ENCODE measurements around the gene BHLHE23.

Gene BHLHE23

DNA sequence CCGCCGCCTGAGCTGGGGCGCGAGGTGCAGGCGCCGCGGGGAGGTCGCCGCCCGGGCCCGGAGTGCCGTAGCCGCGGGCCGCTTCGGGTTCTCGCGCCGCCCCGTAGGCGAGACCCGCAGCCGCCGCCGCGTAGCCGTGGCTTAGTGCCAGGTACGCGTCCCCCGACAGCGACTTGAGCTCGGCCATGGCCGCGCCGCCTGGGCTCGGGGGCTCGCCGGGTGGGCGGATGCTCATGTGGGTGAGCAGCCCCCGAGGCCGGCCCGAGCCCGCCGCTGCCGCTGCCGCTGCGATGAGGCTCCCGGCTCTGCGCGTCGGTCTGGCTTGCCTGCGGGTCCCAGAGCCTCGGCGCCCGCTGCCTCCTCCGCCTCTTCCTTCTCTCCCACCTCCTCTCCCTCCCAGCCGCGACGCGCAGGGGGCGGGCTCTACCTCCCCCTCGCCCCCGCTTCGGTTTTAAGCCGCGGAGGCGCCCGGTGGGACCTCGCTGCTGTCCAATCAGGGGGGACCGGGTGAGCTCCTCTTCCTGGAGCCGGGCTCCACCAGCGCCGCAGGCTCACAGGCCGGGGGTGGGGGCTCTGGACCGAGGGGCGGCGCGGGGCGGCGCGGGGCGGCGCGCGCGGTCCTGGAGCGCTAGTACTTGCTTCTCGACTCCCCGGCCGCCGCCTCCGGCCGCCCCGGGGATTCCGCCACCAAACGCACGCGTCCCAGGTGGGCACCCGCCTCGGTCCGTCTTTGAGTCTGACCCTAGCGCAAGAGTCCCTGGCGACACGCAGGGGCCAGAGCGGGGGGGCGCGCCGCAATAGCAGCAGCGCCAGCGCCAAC lies at the start of gene BHLHE23:
Gene BHLHE23, minus strand, starts transcription at position 425 of the 820 bp plus-strand sequence. Its CDS starts 190 bp downstream, at position 235.
- DNase-seq (ENCODE audit: low spot score) = no peak

DNA sequence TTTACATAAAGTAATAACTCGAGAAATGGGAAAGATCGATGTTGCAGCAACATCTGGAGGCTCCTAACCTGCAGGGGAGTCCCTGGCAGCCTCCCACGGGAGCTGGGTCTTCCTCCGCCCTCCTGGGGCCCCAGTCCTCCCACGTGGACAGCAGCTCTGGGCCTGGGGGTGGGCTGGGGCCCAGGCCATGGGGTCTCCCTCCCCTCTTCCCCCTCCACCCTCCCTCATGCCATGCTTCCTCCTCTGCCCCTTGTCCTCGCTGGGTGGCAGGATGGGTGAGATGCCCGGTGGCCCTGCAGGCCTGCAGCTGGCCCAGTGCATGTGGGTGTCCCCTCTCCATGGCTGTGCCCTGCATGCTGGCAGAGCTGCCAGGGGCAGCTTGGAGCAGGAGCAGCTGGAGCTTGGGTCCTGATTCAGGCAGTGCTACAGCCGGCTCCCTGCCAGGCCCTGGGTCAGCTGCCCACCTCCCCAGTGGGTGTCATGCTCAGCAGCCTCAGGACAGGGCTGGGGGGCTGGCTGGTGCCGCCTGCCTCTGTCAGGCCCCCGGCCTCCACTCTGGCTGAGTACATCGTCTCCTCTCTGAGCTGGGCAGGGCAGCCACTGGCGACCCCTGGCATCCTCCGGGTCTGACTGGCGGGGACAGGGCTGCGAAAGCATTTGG lies 48.9 kb upstream of the BHLHE23 start:
- DNase-seq (ENCODE audit: low spot score) = peak; percentile 4

DNA sequence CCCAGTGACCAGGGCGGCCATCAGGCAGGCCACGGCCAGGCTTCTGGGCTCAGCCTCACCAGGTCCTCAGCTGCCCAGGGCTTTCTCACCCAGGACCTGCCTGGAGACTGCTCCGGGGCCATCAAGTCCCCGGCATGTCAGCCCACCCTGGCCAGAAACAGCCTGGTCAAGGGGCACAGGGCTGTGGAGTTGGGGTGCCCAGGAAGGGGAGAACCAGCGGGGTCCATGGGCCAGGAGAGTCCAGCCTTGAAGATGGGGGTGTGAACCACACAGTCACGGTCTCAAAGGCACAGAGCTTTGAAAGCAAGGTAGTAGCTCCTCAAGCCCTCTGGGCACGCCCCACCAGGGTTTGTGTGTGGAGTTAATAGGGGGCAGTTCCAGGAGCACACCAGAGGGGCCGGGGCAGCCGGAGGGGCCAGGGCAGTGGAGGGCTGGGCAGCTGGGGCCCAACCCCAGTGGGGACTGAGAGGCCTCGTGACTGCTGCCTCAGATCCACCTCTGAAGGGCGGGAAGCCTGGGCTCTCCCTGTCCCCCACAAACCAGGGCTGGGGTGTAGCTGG lies 48.0 kb upstream of the BHLHE23 start:
- DNase-seq (ENCODE audit: low spot score) = no peak

GRCh38 chr20:63054103-63054474 lies 47.3 kb upstream of the BHLHE23 start:
- no peak for DNase-seq (ENCODE audit: low spot score)

DNA sequence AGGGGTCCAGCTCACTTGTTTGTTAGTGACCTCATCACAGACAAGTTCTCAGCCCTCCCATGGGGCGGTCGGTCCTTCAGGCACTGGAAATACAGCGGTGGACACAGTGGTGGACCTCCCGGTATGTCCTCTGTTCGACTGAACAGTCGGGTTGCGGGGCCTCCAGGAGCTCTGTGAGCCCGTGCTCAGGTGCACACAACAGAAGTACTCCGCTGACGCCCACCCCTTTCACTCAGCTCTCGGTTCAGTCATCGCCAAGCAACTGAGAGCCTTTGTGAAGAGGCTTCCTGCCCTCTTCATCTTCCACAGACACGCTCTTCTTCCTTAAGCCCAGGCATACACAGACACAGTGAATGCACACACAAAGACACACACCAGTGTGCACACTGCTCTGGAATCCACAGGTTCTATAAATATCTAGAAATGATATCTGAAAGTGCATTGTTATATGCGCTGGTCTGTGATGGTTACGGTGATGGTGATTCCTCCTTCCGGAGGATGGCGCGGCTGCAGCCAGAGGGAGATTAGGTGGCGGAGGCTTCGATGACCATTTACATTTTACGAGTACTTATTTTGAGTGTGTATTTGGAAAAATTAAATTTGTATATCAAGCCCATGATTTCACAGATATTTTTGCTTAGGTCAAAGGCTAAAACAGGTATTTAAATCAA lies 46.8 kb upstream of the BHLHE23 start:
- DNase-seq (ENCODE audit: low spot score) = no peak

DNA sequence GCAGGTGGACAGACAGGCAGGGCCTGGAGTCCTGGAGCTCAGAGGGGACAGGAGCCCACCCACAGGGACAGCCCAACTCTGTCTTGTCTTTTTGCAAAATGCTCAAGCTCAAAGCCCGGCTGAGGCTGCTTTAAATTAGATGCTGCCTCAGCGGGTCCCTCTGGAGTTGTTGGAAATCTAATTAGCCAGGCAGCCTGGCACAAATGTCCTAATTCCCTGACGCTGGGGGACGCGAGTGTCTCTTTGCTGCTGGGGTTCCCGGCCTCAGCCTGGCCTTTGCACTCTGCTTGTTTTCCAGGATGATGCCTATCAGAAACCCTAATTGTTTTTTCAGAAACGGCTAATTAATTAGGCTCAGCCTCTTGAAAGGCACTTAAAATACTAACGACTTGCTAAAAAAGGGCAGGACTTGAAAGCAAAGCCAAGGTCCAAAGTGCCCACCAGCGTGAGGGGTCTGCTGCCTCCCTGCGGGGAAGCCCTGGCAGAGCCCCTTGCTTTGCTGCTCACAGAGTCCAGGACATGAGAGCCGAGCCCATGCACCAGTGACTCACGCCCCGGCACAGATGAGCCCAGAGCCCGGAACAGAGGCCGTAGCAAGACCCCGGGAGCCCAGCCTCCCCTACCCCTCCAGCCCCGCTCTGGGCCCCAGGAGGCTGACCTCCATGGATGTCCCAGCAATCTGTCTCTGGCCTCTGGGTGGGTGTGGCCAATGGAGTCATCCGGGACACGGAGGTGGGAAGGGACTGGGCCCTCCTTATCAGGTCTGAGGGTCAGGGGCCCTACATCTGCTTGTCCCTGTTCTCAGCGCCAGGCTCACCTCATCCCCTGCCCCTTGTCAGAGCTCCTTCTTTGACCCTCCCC lies 46.0 kb upstream of the BHLHE23 start:
- no peak for DNase-seq (ENCODE audit: low spot score)

GRCh38 chr20:63051911-63052310 lies 45.1 kb upstream of the BHLHE23 start:
- DNase-seq (ENCODE audit: low spot score) = no peak

GRCh38 chr20:63051186-63051860 lies 44.6 kb upstream of the BHLHE23 start:
- DNase-seq (ENCODE audit: low spot score) = no peak

GRCh38 chr20:63050406-63050805 lies 43.6 kb upstream of the BHLHE23 start:
- DNase-seq (ENCODE audit: low spot score) = no peak

DNA sequence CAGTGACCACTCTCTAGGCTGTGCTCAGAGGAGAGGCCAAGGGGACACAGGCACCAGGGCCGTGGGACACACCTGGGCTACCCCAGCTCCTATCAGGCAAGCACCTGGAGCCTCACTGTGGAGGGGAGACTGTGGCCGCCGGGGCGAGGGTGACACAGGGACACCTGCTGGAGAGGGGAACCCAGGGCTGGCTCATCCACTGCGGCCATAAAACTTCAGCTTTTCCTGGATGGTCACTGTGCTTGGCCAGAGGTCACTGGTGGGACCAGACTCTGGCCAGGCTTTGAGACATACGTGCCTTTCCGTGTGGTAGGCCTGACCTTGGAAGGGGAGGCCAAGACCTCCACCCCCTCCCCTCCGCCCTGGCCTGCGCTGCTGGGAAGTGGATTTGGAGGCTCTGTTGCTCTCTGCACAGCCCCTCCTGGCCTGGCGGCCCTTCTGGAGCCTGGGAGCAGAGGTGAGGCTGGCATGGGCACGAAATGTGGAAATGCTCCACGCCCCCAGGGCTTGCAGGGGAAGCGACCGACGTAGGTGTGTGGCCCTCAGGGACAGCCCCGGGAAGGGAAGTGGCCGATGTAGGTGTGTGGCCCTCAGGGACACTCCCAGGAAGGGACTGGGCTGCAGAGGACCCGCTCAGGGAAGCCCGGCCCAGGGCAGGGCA lies 42.9 kb upstream of the BHLHE23 start:
- no peak for DNase-seq (ENCODE audit: low spot score)

GRCh38 chr20:63049191-63049518 lies 42.4 kb upstream of the BHLHE23 start:
- DNase-seq (ENCODE audit: low spot score) = no peak

GRCh38 chr20:63048516-63049190 lies 41.9 kb upstream of the BHLHE23 start:
- DNase-seq (ENCODE audit: low spot score) = no peak

- no peak for DNase-seq (ENCODE audit: low spot score)
Observed at GRCh38 chr20:63047946-63048345, 41.2 kb upstream of the BHLHE23 start.

DNA sequence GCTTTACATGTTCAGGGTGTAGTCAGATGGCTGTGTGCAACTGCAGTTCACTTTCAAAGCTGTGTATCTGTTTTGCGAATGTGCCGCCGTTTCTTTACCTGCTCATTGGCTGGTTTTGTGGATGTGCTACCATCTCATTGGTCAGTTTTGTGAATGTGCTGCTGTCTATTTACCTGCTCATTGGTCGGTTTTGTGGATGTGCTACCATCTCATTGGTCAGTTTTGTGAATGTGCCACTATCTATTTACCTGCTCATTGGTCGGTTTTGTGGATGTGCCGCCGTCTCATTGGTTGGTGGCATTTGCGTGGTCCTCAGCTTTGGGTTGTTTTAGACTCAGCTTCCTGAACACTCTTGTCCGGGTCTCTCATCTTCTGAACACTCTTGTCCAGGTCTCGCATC lies 40.5 kb upstream of the BHLHE23 start:
- no peak for DNase-seq (ENCODE audit: low spot score)

- no peak for DNase-seq (ENCODE audit: low spot score)
Observed at GRCh38 chr20:63046841-63047240, 40.1 kb upstream of the BHLHE23 start.

DNA sequence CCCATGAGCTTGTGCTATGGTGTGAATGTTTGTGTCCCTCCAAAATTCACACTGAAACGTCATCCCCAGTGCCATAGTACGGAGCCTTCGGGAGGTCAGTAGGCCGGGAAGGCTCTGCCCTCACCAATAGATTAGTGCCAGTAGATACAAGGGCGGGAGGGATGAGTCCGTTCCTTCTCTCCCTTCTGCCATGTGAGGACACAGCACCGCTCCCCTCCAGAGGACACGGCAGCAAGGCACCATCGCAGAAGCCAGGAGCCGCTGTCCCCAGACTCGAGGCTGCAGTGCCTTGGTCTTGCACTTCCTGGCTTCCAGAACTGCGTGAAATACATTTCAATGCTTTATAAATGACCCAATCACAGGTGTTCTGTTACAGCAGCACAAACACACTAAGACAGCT lies 39.2 kb upstream of the BHLHE23 start:
- no peak for DNase-seq (ENCODE audit: low spot score)

- DNase-seq (ENCODE audit: low spot score) = no peak
Observed at GRCh38 chr20:63045401-63045800, 38.6 kb upstream of the BHLHE23 start.

DNA sequence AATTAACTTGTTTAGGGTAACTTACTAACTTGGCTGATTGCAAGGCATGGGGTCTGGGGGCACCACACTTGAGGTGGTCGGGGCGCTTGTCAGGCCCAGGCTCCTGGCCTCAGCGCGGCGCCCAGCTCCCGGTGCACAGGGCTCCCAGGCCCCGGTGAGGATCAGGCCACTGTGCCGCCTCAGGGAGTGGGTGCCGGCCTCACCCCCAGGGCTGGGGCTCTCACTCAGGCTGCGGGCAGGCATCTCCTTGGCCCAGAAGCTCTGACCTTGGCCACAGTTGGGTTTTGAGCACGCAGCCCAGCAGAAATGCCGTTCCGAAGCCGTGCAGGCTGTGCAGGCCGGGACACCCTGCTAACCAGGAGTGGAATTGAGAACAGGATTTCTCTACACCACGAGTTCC lies 37.8 kb upstream of the BHLHE23 start:
- no peak for DNase-seq (ENCODE audit: low spot score)

DNA sequence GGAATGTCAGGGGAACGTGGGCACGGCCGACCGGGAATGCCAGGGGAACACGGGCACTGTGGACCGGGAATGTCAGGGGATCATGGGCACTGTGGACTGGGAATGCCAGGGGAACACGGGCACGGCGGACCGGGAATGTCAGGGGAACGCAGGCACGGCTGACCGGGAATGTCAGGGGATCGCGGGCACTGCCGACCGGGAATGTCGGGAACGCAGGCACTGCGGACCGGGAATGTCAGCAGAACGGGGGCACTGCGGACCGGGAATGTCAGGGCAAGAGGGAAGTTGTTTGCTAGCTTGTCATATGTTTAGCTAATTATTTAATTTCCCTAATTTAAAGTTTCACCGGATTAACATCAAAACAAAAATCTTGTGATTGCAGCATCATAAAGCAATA lies 37.4 kb upstream of the BHLHE23 start:
- no peak for DNase-seq (ENCODE audit: low spot score)
